Activated CD4-positive, CD25-positive, alpha-beta regulatory T cell (primary cell): Measurements from ENCODE around the gene DENND4B.
A peak's percentile ranks its signal among the peaks of the same experiment; 100 is the strongest.

ENCODE experiments used
- DNase-seq, 4 experiments: peaks; one replicate each; lab custom pipeline; 2025; lab: John Stamatoyannopoulos, UW

DENND4B gene

GRCh38 chr1:153970346-153970745 is 23.8 kb upstream of the DENND4B start:
- no peak for DNase-seq

- DNase-seq = no peak
These were observed 22.5 kb upstream of the DENND4B start for GRCh38 chr1:153968972-153969371.

GRCh38 chr1:153968408-153968807 is 21.9 kb upstream of the DENND4B start:
- DNase-seq = no peak

GRCh38 chr1:153968000-153968363 is 21.5 kb upstream of the DENND4B start:
- DNase-seq = no peak

- peak; percentile 40 to 69 (median 59) for DNase-seq
These were observed 20.8 kb upstream of the DENND4B start, which contains the start of gene CREB3L4 for GRCh38 chr1:153967107-153967999. Gene CREB3L4, plus strand, starts transcription at chr1:153967902. Its CDS starts 624 bp downstream, at chr1:153968526.

GRCh38 chr1:153963850-153964331 is 17.4 kb upstream of the DENND4B start:
- DNase-seq = no peak

- peak; percentile 76 to 91 (median 84) for DNase-seq
These were observed 16.7 kb upstream of the DENND4B start, which contains the start of gene SLC39A1 for GRCh38 chr1:153963030-153963849. Gene SLC39A1, minus strand, starts transcription at chr1:153963537. Its CDS starts 822 bp downstream, at chr1:153962715.

GRCh38 chr1:153962088-153963029 is 15.8 kb upstream of the DENND4B start:
- no peak for DNase-seq

- no peak for DNase-seq
These were observed 14.9 kb upstream of the DENND4B start for GRCh38 chr1:153961421-153961820.

GRCh38 chr1:153960206-153960605 is 13.7 kb upstream of the DENND4B start:
- no peak for DNase-seq

GRCh38 chr1:153959454-153959853 is 12.9 kb upstream of the DENND4B start:
- DNase-seq = no peak

- no peak for DNase-seq
These were observed 12.4 kb upstream of the DENND4B start for GRCh38 chr1:153958961-153959260.

GRCh38 chr1:153958111-153958960 is 11.8 kb upstream of the DENND4B start, which contains the start of gene CRTC2:
Gene CRTC2, minus strand, starts transcription at chr1:153958612. Its CDS starts 115 bp downstream, at chr1:153958497.
- DNase-seq = peak; percentile 87 to 94 (median 92)

GRCh38 chr1:153957744-153958110 is 11.2 kb upstream of the DENND4B start:
- DNase-seq = peak in 2 of 4 experiments; percentile 12 to 21

- no peak for DNase-seq
These were observed 10.6 kb upstream of the DENND4B start for GRCh38 chr1:153956997-153957715.

GRCh38 chr1:153954826-153955225 is 8.3 kb upstream of the DENND4B start:
- DNase-seq = no peak

- DNase-seq = no peak
These were observed 7.4 kb upstream of the DENND4B start for GRCh38 chr1:153953859-153954365.

GRCh38 chr1:153951801-153952200 is 5.3 kb upstream of the DENND4B start:
- no peak for DNase-seq

- DNase-seq = no peak
These were observed 4.7 kb upstream of the DENND4B start for GRCh38 chr1:153951183-153951582.
